Stimulated activated CD4-positive, alpha-beta T cell treated with anti-CD3 and anti-CD28 coated beads, Interleukin-2, amount 100 ng/mL, for 24 hours (primary cell): ENCODE measurements around the gene C19orf73.
A peak's percentile ranks its signal among the peaks of the same experiment; 100 is the strongest.

Experiments
- DNase-seq, 2 donors: peaks; one replicate each; pipeline ENCODE4 v3.0.0-alpha.2; 2020

Gene C19orf73

DNA sequence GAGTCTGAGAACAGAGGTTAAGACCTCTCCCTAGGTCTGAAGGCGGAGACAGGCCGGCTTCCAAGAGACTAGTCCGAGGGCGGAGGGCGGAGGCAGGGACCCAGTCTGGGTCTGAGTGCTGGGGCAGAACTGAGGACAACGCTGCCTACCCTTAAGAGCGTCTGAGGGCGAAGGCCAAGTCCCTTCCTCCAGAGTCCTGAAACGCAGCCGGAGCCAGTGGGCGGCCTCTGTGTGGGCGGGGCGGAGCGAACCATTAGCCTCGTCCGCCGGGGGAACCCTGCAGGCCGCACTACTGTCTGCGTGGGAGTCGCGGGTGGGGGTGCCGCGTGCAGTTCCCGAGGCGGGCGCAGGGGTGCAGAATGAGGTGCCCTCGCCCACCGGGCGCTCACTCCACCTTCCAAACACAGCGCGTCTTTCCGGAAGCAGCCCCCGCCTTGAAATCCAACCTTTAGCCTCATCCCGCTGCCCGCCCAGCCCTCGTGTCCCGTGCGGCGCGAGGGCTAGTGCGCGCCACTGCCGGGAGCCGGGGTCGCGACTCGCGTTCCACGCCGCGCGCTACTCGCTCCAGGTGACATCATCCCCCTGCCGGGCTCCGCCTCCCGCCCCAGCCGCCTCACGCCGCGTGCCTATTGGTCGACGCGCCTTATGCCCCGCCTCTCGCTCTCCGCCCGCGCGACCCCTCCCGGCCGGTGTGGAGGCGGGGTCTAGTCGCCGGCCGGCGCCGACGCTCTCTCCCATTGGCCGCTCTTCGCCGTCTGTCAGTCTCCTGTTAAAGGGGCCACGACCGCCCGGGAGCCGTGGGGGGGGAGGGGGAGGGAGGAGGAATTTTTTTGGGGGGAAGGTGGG is at the start of gene C19orf73:
Gene C19orf73, minus strand, starts transcription at position 579 of the 846 bp plus-strand sequence. Its CDS starts 121 bp downstream, at position 458.
- DNase-seq: peak; percentile 94 to 96

DNA sequence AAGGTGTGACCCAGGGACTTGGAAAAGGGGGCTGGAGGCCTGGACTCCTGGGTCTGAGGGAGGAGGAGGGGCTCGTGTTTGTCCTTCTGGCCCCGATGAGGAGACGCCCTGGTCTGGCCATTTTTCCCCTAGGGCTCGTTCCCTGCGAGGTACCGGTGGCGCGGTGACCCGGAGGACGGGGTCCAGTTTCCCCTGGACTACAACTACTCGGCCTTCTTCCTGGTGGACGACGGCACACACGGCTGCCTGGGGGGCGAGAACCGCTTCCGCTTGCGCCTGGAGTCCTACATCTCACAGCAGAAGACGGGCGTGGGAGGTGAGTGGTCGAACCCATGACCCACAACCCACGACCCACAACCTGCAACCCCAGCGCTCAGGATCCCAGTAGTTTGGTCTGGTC is 49.5 kb upstream of the C19orf73 start:
- DNase-seq: no peak

DNA sequence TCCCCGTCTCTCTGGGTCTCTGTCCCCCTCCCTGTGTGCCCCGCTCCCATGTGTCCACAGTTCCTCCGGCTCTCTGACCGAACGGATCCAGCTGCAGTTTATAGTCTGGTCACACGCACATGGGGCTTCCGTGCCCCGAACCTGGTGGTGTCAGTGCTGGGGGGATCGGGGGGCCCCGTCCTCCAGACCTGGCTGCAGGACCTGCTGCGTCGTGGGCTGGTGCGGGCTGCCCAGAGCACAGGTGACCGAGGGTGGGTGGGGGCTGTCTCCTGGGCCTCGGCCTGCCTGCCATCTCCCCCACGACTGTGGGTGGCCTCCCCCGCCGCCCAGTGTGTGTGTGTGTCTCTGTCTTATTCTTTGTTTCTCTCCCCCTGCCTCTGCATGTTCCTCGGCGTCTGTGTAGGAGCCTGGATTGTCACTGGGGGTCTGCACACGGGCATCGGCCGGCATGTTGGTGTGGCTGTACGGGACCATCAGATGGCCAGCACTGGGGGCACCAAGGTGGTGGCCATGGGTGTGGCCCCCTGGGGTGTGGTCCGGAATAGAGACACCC is 49.0 kb upstream of the C19orf73 start:
- no peak for DNase-seq

- DNase-seq: no peak
Observed at GRCh38 chr19:49165865-49166301, 46.9 kb upstream of the C19orf73 start.

DNA sequence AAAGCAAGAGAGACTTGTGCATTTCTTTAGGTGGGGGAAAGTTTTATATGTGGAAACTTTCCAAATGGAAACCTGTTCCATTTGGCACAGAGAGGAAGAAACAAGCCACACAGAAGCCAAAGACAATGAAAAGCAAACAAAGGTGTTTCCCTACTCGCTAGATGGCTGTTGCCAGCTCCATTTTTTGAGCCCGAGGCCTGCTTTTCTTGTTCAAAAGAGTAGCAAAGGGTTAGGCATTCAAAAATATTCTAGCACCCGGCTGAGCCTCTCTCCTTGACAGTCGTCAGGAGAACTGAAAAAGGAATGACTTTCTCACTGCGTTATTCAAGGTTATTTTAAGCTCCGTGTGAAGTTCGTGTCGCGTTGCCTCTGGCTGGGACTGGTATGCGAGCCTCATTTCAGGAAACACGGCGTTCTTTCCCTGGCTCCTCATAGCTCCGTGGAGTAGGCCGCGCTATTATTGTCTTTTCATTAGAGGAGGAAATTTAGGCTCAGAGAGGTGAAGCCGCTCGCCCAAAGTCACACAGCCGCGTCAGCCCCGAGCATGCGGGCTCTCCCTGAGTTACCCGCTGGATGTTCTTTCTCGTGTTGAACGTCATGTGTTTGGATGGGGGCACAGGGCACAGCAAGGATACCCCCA is 46.3 kb upstream of the C19orf73 start:
- DNase-seq: no peak

DNA sequence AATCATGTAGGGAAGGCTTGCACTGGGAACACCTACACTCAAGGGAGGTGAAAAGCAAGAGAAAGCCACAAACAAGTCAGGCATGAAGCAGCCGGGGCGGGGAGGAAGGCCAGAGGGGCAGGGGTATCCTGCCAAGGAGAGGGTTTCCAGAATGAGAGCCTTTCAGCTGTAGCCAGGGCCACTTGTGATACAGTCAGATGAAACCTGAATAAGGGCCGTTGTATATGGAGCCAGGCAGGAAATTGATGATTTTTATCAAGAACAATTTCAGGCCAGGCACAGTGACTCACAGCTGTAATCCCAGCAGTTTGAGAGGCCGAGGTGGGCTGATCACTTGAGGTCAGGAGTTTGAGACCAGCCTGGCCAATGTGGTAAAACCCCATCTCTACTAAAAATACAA is 43.0 kb upstream of the C19orf73 start:
- no peak for DNase-seq

DNA sequence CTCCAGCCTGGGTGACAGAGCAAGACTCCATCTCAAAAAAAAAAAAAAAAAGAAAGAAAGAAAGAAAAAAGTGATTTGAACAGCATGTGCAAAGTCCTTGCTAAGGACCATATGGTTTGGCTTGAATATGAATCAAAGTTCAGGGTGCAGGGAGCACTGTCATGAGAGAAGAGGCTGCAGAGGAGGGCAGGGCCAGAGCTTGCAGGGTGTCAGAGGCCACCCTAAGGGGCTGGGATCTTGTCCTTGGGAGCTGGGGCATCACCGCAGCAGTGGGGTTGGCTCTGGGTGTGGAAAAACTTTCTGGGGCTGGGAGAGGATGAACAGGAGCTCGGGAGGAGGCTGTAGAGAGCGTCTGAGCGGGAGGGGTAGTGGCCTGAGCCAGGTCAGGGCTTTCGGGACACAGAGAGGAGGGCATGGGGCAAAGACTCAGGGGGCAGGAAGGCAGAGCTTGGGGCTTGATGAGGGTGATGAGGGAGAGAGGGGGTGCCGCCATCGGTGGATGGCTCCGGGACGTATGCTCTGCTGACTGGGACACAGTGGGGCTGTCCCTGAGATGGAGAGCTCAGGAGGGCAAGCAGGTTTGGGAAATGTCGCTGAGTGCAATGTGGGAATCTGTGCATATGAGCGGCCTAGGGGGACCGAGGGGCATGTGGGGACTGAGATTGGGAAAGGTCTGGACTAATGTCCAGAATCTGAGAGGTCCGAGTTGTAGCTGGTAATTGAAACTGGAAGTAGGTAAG is 41.7 kb upstream of the C19orf73 start:
- no peak for DNase-seq

DNA sequence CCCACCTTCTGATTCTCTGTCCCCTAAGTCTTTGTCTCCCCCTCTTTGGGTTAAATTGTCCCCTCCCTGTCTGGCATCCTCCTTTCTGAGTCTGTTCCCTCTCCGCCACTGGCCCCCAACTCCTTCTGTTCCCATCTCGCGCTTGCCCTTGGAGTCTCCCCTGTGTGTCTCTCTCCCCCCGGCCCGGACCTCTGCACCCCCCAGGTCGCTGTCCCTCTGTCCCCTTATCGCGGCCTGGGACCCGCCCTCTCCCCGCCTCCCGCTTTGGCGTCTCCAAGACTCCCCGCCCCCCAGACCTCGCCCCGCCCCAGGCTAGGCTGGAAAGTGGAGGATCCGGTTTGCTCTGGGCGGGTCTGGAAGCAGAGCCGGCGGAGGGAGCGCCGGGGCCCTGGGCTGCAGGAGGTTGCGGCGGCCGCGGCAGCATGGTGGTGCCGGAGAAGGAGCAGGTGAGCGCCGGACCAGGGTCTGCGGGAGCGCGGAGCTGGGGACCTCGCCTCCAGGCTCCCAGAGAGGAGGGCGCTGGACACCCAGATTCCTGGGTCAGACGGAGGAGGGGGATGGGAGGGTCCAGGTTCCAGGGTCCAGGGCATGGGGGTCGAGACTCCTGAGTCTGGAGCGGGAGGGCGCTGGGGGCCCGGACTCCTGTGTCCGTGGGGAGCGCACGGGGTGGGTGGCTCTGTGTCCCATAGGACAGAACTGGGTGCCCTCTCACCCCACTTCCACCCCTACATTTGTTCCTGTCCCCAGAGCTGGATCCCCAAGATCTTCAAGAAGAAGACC is 38.7 kb upstream of the C19orf73 start, which contains the start of gene TRPM4:
Gene TRPM4, plus strand, starts transcription at position 348 of the 780 bp plus-strand sequence. Its CDS starts 75 bp downstream, at position 423.
- DNase-seq: peak; percentile 63 to 78

GRCh38 chr19:49155820-49156346 is 36.9 kb upstream of the C19orf73 start:
- no peak for DNase-seq

GRCh38 chr19:49155005-49155819 is 36.3 kb upstream of the C19orf73 start, which contains the start of gene HRC:
TSS of gene HRC (minus strand) at chr19:49155396. CDS start at chr19:49155237, 159 bp downstream.
- no peak for DNase-seq

DNA sequence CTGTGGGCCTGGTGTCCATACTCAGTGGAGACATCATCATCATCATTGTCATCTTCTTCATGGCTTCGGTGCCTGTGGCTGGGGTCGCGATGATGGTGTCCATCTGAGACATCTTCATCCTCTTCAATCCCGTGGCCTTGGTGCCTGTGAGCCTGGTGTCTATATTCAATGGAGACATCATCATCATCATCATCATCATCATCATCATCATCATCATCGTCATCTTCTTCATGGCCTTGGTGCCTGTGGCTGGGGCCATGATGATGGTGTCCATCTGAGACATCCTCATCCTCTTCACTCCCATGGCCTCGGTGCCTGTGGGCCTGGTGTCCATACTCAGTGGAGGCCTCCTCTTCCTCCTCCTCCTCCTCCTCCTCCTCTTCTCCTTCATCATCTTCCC is 35.3 kb upstream of the C19orf73 start:
- no peak for DNase-seq

- DNase-seq: no peak
Observed at GRCh38 chr19:49153167-49153809, 34.3 kb upstream of the C19orf73 start.

GRCh38 chr19:49152119-49152550 is 33.2 kb upstream of the C19orf73 start:
- DNase-seq: no peak

DNA sequence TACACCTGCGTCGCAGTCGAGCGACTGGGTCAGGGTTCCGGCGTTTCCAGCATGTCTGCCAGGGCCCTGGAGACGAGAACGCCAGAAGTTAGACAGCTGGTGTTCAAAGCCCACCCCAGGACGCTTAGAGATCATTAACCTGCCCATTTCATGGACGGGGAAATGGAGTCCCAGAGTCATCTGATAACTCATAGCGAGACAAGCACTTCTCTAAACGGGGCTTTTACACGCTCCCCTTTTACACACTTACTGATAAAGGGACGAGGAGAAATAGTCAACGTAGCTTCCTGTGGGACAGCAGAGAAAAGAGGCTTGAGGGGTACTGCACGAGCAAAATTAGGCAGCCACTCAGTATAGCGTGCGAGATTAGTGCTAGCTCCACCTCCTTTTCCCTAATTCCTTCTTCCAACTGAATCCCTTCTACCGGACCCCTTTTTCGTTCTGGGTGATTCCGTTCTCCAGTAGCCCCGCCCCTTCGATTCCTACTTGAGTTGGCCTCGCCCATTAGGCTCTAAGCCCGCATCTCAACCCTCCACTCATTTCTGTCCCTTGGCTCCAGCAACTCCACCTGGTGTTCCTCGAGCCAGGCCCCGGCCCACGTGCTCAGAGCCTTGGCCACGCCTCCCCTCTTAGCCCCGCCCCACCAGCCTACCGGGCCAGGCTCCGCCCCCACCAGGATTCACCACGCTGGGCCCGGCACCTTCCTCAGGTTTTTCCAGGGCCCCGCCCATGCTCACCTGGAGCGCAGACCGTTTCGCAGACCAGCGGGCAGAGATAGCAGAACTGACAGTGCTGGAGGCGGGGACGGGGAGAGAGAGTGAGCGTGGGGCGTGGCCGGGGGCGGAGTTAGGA is 32.5 kb upstream of the C19orf73 start:
- DNase-seq: peak; percentile 44 to 59

DNA sequence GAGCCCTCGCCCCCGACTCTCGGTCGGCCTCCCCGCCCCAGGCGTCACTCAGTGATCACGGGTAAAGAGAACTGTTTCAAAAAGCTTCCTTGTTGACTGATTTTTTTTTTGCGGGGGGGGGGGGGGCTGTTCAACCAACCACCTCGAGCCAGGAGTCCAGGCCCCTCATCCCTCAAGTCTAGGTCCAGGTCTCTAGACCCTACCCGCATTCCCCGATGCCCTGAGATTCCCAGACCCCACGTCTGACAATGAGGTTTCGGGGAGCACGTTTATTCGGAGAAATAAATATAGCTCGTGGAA is 32.0 kb upstream of the C19orf73 start:
- DNase-seq: no peak

DNA sequence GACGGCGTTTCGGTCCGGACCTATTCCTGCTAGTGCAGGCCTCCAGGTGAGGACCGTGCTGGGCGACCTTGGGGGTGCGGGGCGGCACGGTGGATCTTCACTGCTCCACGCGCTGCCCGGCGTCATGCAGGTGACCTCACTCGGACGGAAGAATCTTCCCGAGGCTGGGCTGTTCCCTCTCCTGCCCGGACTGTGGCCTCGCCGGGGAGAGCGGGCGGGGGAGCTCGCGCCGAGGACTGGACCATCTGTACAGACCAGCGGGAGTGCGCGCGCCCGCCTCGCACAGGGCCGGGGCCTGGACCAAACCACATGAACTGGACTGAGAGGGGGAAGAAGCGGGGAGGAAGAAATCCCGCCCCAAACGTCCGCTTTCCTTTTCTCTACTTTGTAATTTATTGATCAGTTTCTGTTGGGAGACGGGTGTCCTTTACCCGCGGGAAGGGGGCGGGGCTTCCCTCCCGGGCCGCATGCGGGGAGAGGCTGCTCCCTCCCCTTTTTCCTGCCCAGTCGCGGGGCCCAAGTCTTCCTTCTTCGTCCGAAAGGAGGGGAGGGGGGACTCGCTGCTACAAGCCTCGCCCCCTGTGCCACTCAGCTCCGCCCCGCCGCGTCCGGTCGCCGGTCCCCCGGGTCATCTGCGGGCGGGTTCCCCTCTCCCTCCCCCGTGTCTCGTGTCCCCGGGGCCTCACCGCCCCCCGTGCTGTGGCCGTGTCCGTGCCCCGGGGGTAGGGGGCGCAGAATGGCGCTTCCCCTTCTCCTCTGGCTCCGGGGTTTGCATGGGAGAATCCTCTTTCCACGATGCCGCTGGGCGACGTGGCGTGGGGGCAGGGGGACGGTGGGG is 31.4 kb upstream of the C19orf73 start:
- DNase-seq: peak; percentile 37 to 63

- DNase-seq: no peak
Observed at GRCh38 chr19:49149652-49150105, 30.7 kb upstream of the C19orf73 start.
